CD4-positive, alpha-beta T cell (primary cell): Measurements from ENCODE around the gene ARHGAP10. TPM values are rescaled to one million over a fixed set of nuclear protein-coding genes. Genes with fewer than 3 reads are reported as not detected.

Experiments
- ATAC-seq: fragments of 200-7000 bp; cut with Tn5 transposase; one replicate; pipeline ENCODE4 v1.10.0; 2022; ENCODE audit warnings: mild to moderate bottlenecking; ENCODE audit not compliant: poor library complexity
- CTCF ChIA-PET: fragments of 350-600 bp; sonication (Branson Sonifier 250); formaldehyde crosslinking; loops from one replicate; lab custom pipeline; 2021; ENCODE audit warnings: antibody characterized with exemption, inconsistent platforms; lab: Charles Lee
- POLR2A ChIA-PET: fragments of 350-600 bp; sonication (Branson Sonifier 250); formaldehyde crosslinking; loops from one replicate; lab custom pipeline; 2021; ENCODE audit warnings: antibody characterized with exemption, inconsistent platforms; lab: Charles Lee
- DNase-seq, 14 experiments: peaks; one replicate each; pipeline ENCODE4 v3.0.0-alpha.2; 2013 to 2020; ENCODE audit warnings: mixed read lengths in 2 of 14
- H3K27ac ChIP-seq, 2 donors: one replicate each; pipeline versions ENCODE4 v1.5.1 to v1.7.0; 2013; ENCODE audit warnings: low read length in 2 of 2, low read depth in 1 of 2, mild to moderate bottlenecking in 1 of 2
- H3K27me3 ChIP-seq, 2 experiments: 1 replicate in 1 of 2; 2 replicates in 1 of 2; pipeline versions ENCODE4 v1.6.1 to v1.7.0; 2013; ENCODE audit warnings: low read length in 2 of 2, control low read depth in 1 of 2, mild to moderate bottlenecking in 1 of 2, moderate library complexity in 1 of 2; ENCODE audit not compliant: insufficient read depth in 2 of 2, control insufficient read depth in 1 of 2
- H3K36me3 ChIP-seq: one replicate; pipeline ENCODE4 v1.6.1; 2013; ENCODE audit warnings: low read length, control low read depth; ENCODE audit not compliant: insufficient read depth
- H3K4me1 ChIP-seq: one replicate; pipeline ENCODE4 v1.6.1; 2013; ENCODE audit warnings: low read length, control low read depth; ENCODE audit not compliant: insufficient read depth
- H3K4me3 ChIP-seq: one replicate; pipeline ENCODE4 v1.5.1; 2013; ENCODE audit warnings: mild to moderate bottlenecking, low read length, moderate library complexity
- H3K9me3 ChIP-seq, 2 experiments: 1 replicate in 1 of 2; 2 replicates in 1 of 2; pipeline versions ENCODE4 v1.6.1 to v1.7.0; 2013; ENCODE audit warnings: low read length in 2 of 2, mild to moderate bottlenecking in 2 of 2, control low read depth in 1 of 2, moderate library complexity in 1 of 2; ENCODE audit not compliant: control insufficient read depth in 1 of 2, insufficient read depth in 1 of 2
- H3K27ac Mint-ChIP-seq: one replicate; pipeline ENCODE4 v1.8.0; 2020; ENCODE audit warnings: mixed read lengths
- H3K27me3 Mint-ChIP-seq: one replicate; pipeline ENCODE4 v1.8.0; 2021; ENCODE audit warnings: mixed read lengths
- H3K36me3 Mint-ChIP-seq: one replicate; pipeline ENCODE4 v1.8.0; 2021; ENCODE audit warnings: low read depth, mixed read lengths
- H3K4me1 Mint-ChIP-seq: one replicate; pipeline ENCODE4 v1.8.0; 2021; ENCODE audit warnings: low read depth, mixed read lengths
- H3K4me3 Mint-ChIP-seq: one replicate; pipeline ENCODE4 v1.8.0; 2020; ENCODE audit warnings: mild to moderate bottlenecking, mixed read lengths
- H3K9me3 Mint-ChIP-seq: one replicate; pipeline ENCODE4 v1.8.0; 2020; ENCODE audit warnings: mixed read lengths
- CTCF ChIP-seq: fragments of 200-600 bp; IDR thresholded peaks from one replicate; pipeline ENCODE4 v1.8.0; 2022; ENCODE audit warnings: antibody characterized with exemption, mild to moderate bottlenecking
- intact Hi-C, 2 experiments: fragments of 100-400 bp; cut with DNase I in 1 of 2; cut with micrococcal nuclease in 1 of 2; formaldehyde crosslinking; loops; one replicate each; pipeline versions ENCODE4 v1.15.1 to v1.9.0; 2023 to 2025; cut with DNase I, micrococcal nuclease
- total RNA-seq, 174 experiments: library from RNA in 2 of 174; stranded (reverse) in 2 of 174; gene quantifications; one replicate each; pipeline ENCODE4 v1.2.3 and lab custom pipeline; 2021 to 2026

Gene ARHGAP10
- total RNA-seq, 2 experiments from 2014 or later: 5.6 to 5.7 TPM

DNA sequence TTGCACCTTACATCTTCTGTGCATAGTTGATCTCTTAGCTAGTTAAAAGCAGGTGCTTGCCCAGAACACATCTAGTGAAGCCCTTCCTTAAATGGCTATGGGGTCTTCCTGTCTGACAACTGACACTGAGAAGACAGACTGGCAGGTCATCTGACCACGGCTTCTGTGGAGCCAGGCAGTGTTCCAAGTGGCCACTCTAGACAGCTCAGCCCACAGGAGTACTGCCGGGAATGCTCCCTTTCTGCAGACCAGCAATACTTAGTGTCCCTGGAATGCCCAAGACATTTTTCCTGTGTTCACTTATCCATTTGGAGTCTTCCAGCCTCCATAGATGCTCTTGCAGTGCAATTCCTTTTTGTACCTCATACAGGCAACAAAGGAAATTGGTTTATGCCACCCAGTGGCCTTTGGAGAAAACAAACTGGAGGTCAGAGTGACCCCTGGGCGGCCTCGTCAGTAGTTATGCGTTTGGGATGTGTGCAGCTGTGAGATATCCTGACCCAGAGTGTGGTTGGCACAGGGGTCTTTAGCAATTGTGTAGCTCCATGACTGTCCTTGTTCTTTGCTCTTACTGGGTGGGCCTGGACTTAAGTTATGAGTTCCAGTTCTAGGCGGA, 335.5 kb downstream of the ARHGAP10 start:
- intact Hi-C loops: loop anchor here in 1 of 2 experiments (10.0 kb wide), 1 partner anchor 443 kb away; no protein-coding TSS in a partner anchor
- ChIA-PET POLR2A (no interaction called here), CTCF (no interaction called here)
- no peaks in the 10 kb centered on the region for H3K27me3 Mint-ChIP-seq
- peaks cover 26% of the 10 kb centered on the region for H3K36me3 Mint-ChIP-seq
- H3K4me3 ChIP-seq: no peak overlapping the region
- H3K27ac ChIP-seq: no peak overlapping the region
- peaks cover 6% of the 10 kb centered on the region for H3K4me1 Mint-ChIP-seq
- no peak for ATAC-seq
- H3K36me3 ChIP-seq: peaks cover 3% of the 10 kb centered on the region
- H3K27ac Mint-ChIP-seq: no peak overlapping the region
- H3K9me3 ChIP-seq: peaks cover 0 to 7% of the 10 kb centered on the region in 2 experiments
- H3K9me3 Mint-ChIP-seq: no peaks in the 10 kb centered on the region
- no peak for TF ChIP-seq CTCF
- no peaks in the 10 kb centered on the region for H3K4me1 ChIP-seq
- no peak overlapping the region for H3K4me3 Mint-ChIP-seq
- no peaks in the 10 kb centered on the region for H3K27me3 ChIP-seq
- no peak for DNase-seq

- CTCF ChIA-PET: no interaction called here
- H3K4me1 Mint-ChIP-seq: peaks cover 6% of the 10 kb centered on the region
- H3K9me3 ChIP-seq: peaks cover under 1 to 16% of the 10 kb centered on the region in 2 experiments
- no peaks in the 10 kb centered on the region for H3K4me1 ChIP-seq
- POLR2A ChIA-PET: no interaction called here
- no peak overlapping the region for H3K4me3 ChIP-seq
- H3K4me3 Mint-ChIP-seq: no peak overlapping the region
- H3K36me3 Mint-ChIP-seq: peaks cover 35% of the 10 kb centered on the region
- no peak for TF ChIP-seq CTCF
- H3K27me3 ChIP-seq: no peaks in the 10 kb centered on the region
- no peak overlapping the region for H3K27ac ChIP-seq
- H3K27me3 Mint-ChIP-seq: no peaks in the 10 kb centered on the region
- no peaks in the 10 kb centered on the region for H3K9me3 Mint-ChIP-seq
- intact Hi-C loops: loop anchor here in 1 of 2 experiments (10.0 kb wide), 1 partner anchor 443 kb away; no protein-coding TSS in a partner anchor
- H3K27ac Mint-ChIP-seq: no peak overlapping the region
- H3K36me3 ChIP-seq: peaks cover 10% of the 10 kb centered on the region
- DNase-seq: no peak
- ATAC-seq: no peak
These were observed 336.4 kb downstream of the ARHGAP10 start for GRCh38 chr4:148068065-148068911.

DNA sequence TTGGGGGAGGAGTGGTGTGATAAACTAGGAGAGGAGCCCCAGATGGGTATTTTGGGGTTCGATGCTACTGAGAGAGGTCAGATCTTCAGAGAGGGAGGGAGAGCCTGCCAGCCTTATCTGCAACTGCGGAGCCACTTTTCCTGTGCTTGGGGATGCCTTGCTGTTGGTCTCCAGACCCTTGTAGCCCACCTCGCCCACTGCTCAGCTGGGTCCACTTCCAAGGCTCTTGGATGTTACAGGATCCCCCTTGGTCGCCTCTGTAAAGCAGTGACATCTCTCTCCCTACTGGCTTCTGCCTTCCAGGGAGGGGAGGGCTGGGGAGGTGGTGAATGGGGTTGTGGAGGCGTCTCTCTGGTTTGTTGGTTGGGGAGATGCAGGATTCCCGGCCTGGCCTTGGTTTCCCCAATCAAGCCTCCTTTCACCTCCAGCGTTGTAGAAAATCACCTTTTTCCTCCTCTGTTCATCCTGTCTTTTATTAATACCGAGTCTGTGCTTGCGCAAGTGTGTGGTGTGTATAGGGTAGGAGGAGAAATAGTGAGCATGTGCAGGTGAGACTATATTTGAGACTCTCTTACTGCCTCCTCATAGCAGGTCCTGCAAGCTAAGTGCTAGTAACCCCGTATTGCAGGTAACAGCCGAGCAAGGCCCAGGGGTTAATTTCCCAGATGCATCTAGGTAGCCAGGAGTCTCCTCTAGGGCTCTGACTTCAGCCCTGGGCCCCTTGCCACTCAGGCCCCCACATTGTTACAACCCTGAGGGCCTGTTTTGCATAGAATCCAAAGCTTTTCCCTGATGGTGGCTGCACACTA, 337.4 kb downstream of the ARHGAP10 start:
- Histone ChIP-seq H3K36me3 (peaks cover 12% of the 10 kb centered on the region), H3K27me3 (no peaks in the 10 kb centered on the region), H3K4me1 (no peaks in the 10 kb centered on the region), H3K9me3 (peaks cover 11 to 26% of the 10 kb centered on the region in 2 experiments), H3K4me3 (no peak overlapping the region), H3K27ac (no peak overlapping the region)
- Mint-ChIP-seq H3K4me3 (no peak overlapping the region), H3K27ac (no peak overlapping the region), H3K4me1 (peaks cover 6% of the 10 kb centered on the region), H3K9me3 (no peaks in the 10 kb centered on the region), H3K27me3 (no peaks in the 10 kb centered on the region), H3K36me3 (peaks cover 45% of the 10 kb centered on the region)
- ChIA-PET POLR2A (interaction anchor here (0.9 kb wide), 1 partner anchor 23 kb away, joined by 3 read pairs; no protein-coding TSS in a partner anchor), CTCF (no interaction called here)
- TF ChIP-seq CTCF: no peak
- no peak for ATAC-seq
- intact Hi-C loops: loop anchor here in 1 of 2 experiments (10.0 kb wide), 1 partner anchor 444 kb away; no protein-coding TSS in a partner anchor
- no peak for DNase-seq
